ENCODE results near the gene IZUMO1. TPM values are rescaled to one million over a fixed set of nuclear protein-coding genes. Genes with fewer than 3 reads are reported as not detected.

Gene IZUMO1
- total and polyA plus RNA-seq, 9 of the 15 experiments (the other 6 are each of a cell fraction or from before 2014, with no cell fraction given) = 0.14 to 2.1 (median 0.73) TPM

DNA sequence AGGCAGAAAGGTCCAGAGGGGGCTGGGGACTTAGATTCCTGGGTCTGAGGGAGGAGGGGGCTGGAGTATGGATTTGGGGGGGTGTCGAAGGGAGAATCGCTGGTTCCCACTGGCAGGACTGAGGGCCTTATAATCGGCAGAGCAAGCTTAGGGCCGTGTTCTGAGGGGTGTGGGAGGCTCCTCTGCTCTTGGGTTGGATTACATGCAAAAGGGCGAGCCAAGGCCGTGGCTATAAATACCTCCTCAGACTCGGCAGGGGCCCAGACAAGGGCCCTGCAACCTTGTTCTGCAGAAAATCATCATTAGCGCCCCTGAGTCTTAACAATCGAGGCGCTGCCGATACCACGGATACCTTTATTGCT lies 26.5 kb downstream of the IZUMO1 start (continued):
- TF ChIP-seq POLR2G (IDR thresholded peaks at IDR 0.05; ENCODE audit: low read depth, low read length) = no peak
- TF ChIP-seq ZZZ3 (IDR thresholded peaks at IDR 0.05) = no peak
- peak; percentile 47; the same call in 1 of the 2 replicates for TF ChIP-seq ZBTB7A (IDR thresholded peaks at IDR 0.05; ENCODE audit: borderline replicate concordance, control insufficient read depth, low read depth, low read length)
- no peak for TF ChIP-seq SRSF7 (optimal IDR thresholded peaks at IDR 0.05; ENCODE audit: low read depth, low read length)
- TF ChIP-seq MEF2A (IDR thresholded peaks at IDR 0.05; ENCODE audit: control insufficient read depth, low read depth, low read length) = peak; percentile 43; the same call in 1 of the 2 replicates
- TF ChIP-seq TCF7 (IDR thresholded peaks at IDR 0.05; ENCODE audit: borderline replicate concordance) = 0 out of 2 replicates have a peak, but pooled peaks have one; percentile 14
- TF ChIP-seq BRD4 (IDR thresholded peaks at IDR 0.05) = no peak
- TF ChIP-seq SP1 (CRISPR knock-in tag; IDR thresholded peaks at IDR 0.05) = no peak
- TF ChIP-seq HDGF (IDR thresholded peaks at IDR 0.05) = peak; percentile 34; the same call in 1 of the 2 replicates
- no peak for TF ChIP-seq BCL6 (CRISPR knock-in tag; IDR thresholded peaks at IDR 0.05)

- Histone ChIP-seq H3K27ac (ENCODE audit: extremely low read depth, low read depth, low read length) (peak within 1 kb of the TSS; percentile 75), H3K9me1 (ENCODE audit: control insufficient read depth, insufficient read depth, low read length) (no peaks in the 10 kb centered on the region), H2AFZ (ENCODE audit: low read depth, low read length) (peak within 1 kb of the TSS; percentile 98), H3K9me3 (replicated peaks; ENCODE audit: control insufficient read depth, insufficient read depth, low read depth, low read length) (no peaks in the 10 kb centered on the region), H3K4me3 (peak within 1 kb of the TSS; percentile 54), H3K4me2 (ENCODE audit: insufficient read depth, low read length) (peak within 1 kb of the TSS; percentile 84), H3K9ac (ENCODE audit: insufficient read depth in 1 of 2, low read depth in 2 of 2, low read length in 2 of 2) (peak within 1 kb of the TSS; percentile 69 to 91), H3K4me1 (replicated peaks in 1 of 2; ENCODE audit: control insufficient read depth in 2 of 2, insufficient read depth in 2 of 2, low read length in 2 of 2) (peaks cover 16 to 62% of the 10 kb centered on the region in 2 experiments), H3K27me3 (ENCODE audit: control insufficient read depth in 2 of 2, insufficient read depth in 2 of 2, low read length in 2 of 2) (no peaks in the 10 kb centered on the region), H3K36me3 (ENCODE audit: control insufficient read depth, insufficient read depth, low read length) (no peaks in the 10 kb centered on the region), H4K20me1 (replicated peaks; ENCODE audit: control insufficient read depth, insufficient read depth, low read length) (no peaks in the 10 kb centered on the region), H3K79me2 (ENCODE audit: control insufficient read depth, insufficient read depth, low read length) (0 out of 3 replicates have a peak, but pooled peaks cover 3% of the 10 kb centered on the region)
- FAIRE-seq (no peak), ATAC-seq (no peak), DNase-seq (ENCODE audit: extremely low read depth in 1 of 4, low spot score in 3 of 4) (peak in 2 of 4 experiments; percentile 41 to 44)
- 80% methylated on average over 15 of the region's 33 CpGs for WGBS (ENCODE audit: insufficient coverage, low coverage, missing lambda C conversion rate)
- in situ Hi-C loops (cut with MboI) = no loop called here
- BruUV-seq (replicated peaks) = no TSS peak
- POLR2A ChIA-PET = interaction anchor here (1.1 kb wide), 1 partner anchor 58 kb away, joined by 3 read pairs; no protein-coding TSS in a partner anchor
- CTCF ChIA-PET (ENCODE audit: low intra/inter-chr PET ratio) = interaction anchor here (0.6 kb wide), 1 partner anchor 532 kb away, joined by 4 read pairs; no protein-coding TSS in a partner anchor
- intact Hi-C loops (cut with micrococcal nuclease) = no loop called here
- TF ChIP-seq NR4A1 (CRISPR knock-in tag; IDR thresholded peaks at IDR 0.05) (no peak), NR4A1 (tag; IDR thresholded peaks at IDR 0.05) (no peak), SMC3 (conservative IDR thresholded peaks at IDR 0.05; ENCODE audit: insufficient read depth, low read depth, low read length) (no peak), EZH2 (IDR thresholded peaks at IDR 0.05; ENCODE audit: borderline replicate concordance, low read depth, low read length) (no peak), PCBP1 (IDR thresholded peaks at IDR 0.05; ENCODE audit: low read depth, low read length, poor library complexity, severe bottlenecking) (peak; percentile 30), ZEB2 (IDR thresholded peaks at IDR 0.05) (no peak), ID3 (CRISPR knock-in tag; IDR thresholded peaks at IDR 0.05) (no peak), ID3 (tag; IDR thresholded peaks at IDR 0.05) (no peak)
- TF ChIP-seq, protein P1, sequence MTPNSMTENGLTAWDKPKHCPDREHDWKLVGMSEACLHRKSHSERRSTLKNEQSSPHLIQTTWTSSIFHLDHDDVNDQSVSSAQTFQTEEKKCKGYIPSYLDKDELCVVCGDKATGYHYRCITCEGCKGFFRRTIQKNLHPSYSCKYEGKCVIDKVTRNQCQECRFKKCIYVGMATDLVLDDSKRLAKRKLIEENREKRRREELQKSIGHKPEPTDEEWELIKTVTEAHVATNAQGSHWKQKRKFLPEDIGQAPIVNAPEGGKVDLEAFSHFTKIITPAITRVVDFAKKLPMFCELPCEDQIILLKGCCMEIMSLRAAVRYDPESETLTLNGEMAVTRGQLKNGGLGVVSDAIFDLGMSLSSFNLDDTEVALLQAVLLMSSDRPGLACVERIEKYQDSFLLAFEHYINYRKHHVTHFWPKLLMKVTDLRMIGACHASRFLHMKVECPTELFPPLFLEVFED (CRISPR knock-in tag; conservative IDR thresholded peaks at IDR 0.05) = no peak
Measured at GRCh38 chr19:48719263-48720171, 27.2 kb downstream of the IZUMO1 start, which contains the start of gene MAMSTR. Gene MAMSTR (minus strand): TSS chr19:48719725. CDS start chr19:48719031, 694 bp downstream.
